ENCODE data around the gene TTC21B.

TTC21B gene

GRCh38 chr2:165891943-165892342 is 61.6 kb downstream of the TTC21B start:
- DNase-seq (ENCODE audit: low spot score in 2 of 2) = no peak
- in situ Hi-C loops (cut with MboI; ENCODE audit: low sequenced_read_pairs) = no loop called here
- Histone ChIP-seq H3K36me3 (replicated peaks) (peaks cover 2% of the 10 kb centered on the region), H3K27me3 (ENCODE audit: low read depth) (no peaks in the 10 kb centered on the region), H3K4me3 (no peak overlapping the region), H3K4me1 (peaks cover 15% of the 10 kb centered on the region), H3K9me3 (no peaks in the 10 kb centered on the region)

- no peaks in the 10 kb centered on the region for H3K9me3 ChIP-seq
- in situ Hi-C loops (cut with MboI; ENCODE audit: low sequenced_read_pairs) = no loop called here
- no peak overlapping the region for H3K4me3 ChIP-seq
- H3K36me3 ChIP-seq (replicated peaks) = peaks cover 2% of the 10 kb centered on the region
- H3K4me1 ChIP-seq = peaks cover 15% of the 10 kb centered on the region
- no peaks in the 10 kb centered on the region for H3K27me3 ChIP-seq (ENCODE audit: low read depth)
- no peak for DNase-seq (ENCODE audit: low spot score in 2 of 2)
Observed at GRCh38 chr2:165891345-165891744, 62.2 kb downstream of the TTC21B start.

- in situ Hi-C loops (cut with MboI; ENCODE audit: low sequenced_read_pairs) = no loop called here
- Histone ChIP-seq H3K4me1 (peaks cover 15% of the 10 kb centered on the region), H3K36me3 (replicated peaks) (peaks cover 2% of the 10 kb centered on the region), H3K4me3 (no peak overlapping the region), H3K27me3 (ENCODE audit: low read depth) (no peaks in the 10 kb centered on the region), H3K9me3 (no peaks in the 10 kb centered on the region)
- no peak for DNase-seq (ENCODE audit: low spot score in 2 of 2)
Observed at GRCh38 chr2:165889798-165890197, 63.8 kb downstream of the TTC21B start.

GRCh38 chr2:165889158-165889557 is 64.4 kb downstream of the TTC21B start:
- no peaks in the 10 kb centered on the region for H3K9me3 ChIP-seq
- in situ Hi-C loops (cut with MboI; ENCODE audit: low sequenced_read_pairs) = no loop called here
- H3K4me3 ChIP-seq = no peak overlapping the region
- peaks cover 15% of the 10 kb centered on the region for H3K4me1 ChIP-seq
- no peaks in the 10 kb centered on the region for H3K27me3 ChIP-seq (ENCODE audit: low read depth)
- H3K36me3 ChIP-seq (replicated peaks) = peaks cover 2% of the 10 kb centered on the region
- DNase-seq (ENCODE audit: low spot score in 2 of 2) = no peak

GRCh38 chr2:165888171-165888570 is 65.4 kb downstream of the TTC21B start:
- Histone ChIP-seq H3K27me3 (ENCODE audit: low read depth) (no peaks in the 10 kb centered on the region), H3K4me3 (no peak overlapping the region), H3K4me1 (peaks cover 15% of the 10 kb centered on the region), H3K36me3 (replicated peaks) (peaks cover 10% of the 10 kb centered on the region), H3K9me3 (no peaks in the 10 kb centered on the region)
- peak in 1 of 2 experiments; percentile 85 for DNase-seq (ENCODE audit: low spot score in 2 of 2)
- in situ Hi-C loops (cut with MboI; ENCODE audit: low sequenced_read_pairs) = no loop called here

GRCh38 chr2:165886487-165887146 is 67.0 kb downstream of the TTC21B start:
- no peaks in the 10 kb centered on the region for H3K9me3 ChIP-seq
- peaks cover 14% of the 10 kb centered on the region for H3K36me3 ChIP-seq (replicated peaks)
- no peak for DNase-seq (ENCODE audit: low spot score in 2 of 2)
- peaks cover 15% of the 10 kb centered on the region for H3K4me1 ChIP-seq
- in situ Hi-C loops (cut with MboI; ENCODE audit: low sequenced_read_pairs) = no loop called here
- no peak overlapping the region for H3K4me3 ChIP-seq
- no peaks in the 10 kb centered on the region for H3K27me3 ChIP-seq (ENCODE audit: low read depth)

GRCh38 chr2:165877565-165878550 is 75.7 kb downstream of the TTC21B start:
- no peak overlapping the region for H3K4me3 ChIP-seq
- H3K4me1 ChIP-seq = no peaks in the 10 kb centered on the region
- no peaks in the 10 kb centered on the region for H3K27me3 ChIP-seq (ENCODE audit: low read depth)
- in situ Hi-C loops (cut with MboI; ENCODE audit: low sequenced_read_pairs) = no loop called here
- H3K36me3 ChIP-seq (replicated peaks) = peaks cover 10% of the 10 kb centered on the region
- no peak for DNase-seq (ENCODE audit: low spot score in 2 of 2)
- no peaks in the 10 kb centered on the region for H3K9me3 ChIP-seq

GRCh38 chr2:165876712-165877111 is 76.9 kb downstream of the TTC21B start:
- Histone ChIP-seq H3K4me3 (no peak overlapping the region), H3K4me1 (no peaks in the 10 kb centered on the region), H3K27me3 (ENCODE audit: low read depth) (no peaks in the 10 kb centered on the region), H3K36me3 (replicated peaks) (0 out of 2 replicates have a peak, but pooled peaks cover 6% of the 10 kb centered on the region), H3K9me3 (no peaks in the 10 kb centered on the region)
- in situ Hi-C loops (cut with MboI; ENCODE audit: low sequenced_read_pairs) = no loop called here
- DNase-seq (ENCODE audit: low spot score in 2 of 2) = no peak

GRCh38 chr2:165876269-165876668 is 77.3 kb downstream of the TTC21B start:
- H3K4me1 ChIP-seq = no peaks in the 10 kb centered on the region
- no peaks in the 10 kb centered on the region for H3K27me3 ChIP-seq (ENCODE audit: low read depth)
- in situ Hi-C loops (cut with MboI; ENCODE audit: low sequenced_read_pairs) = no loop called here
- 0 out of 2 replicates have a peak, but pooled peaks cover 6% of the 10 kb centered on the region for H3K36me3 ChIP-seq (replicated peaks)
- no peak for DNase-seq (ENCODE audit: low spot score in 2 of 2)
- H3K4me3 ChIP-seq = no peak overlapping the region
- no peaks in the 10 kb centered on the region for H3K9me3 ChIP-seq

GRCh38 chr2:165874445-165875039 is 79.0 kb downstream of the TTC21B start:
- no peak overlapping the region for H3K4me3 ChIP-seq
- in situ Hi-C loops (cut with MboI; ENCODE audit: low sequenced_read_pairs) = no loop called here
- H3K27me3 ChIP-seq (ENCODE audit: low read depth) = no peaks in the 10 kb centered on the region
- H3K9me3 ChIP-seq = no peaks in the 10 kb centered on the region
- H3K4me1 ChIP-seq = no peaks in the 10 kb centered on the region
- DNase-seq (ENCODE audit: low spot score in 2 of 2) = peak in 1 of 2 experiments; percentile 60
- no peaks in the 10 kb centered on the region for H3K36me3 ChIP-seq (replicated peaks)

- Histone ChIP-seq H3K9me3 (no peaks in the 10 kb centered on the region), H3K4me3 (no peak overlapping the region), H3K27me3 (ENCODE audit: low read depth) (no peaks in the 10 kb centered on the region), H3K36me3 (replicated peaks) (no peaks in the 10 kb centered on the region), H3K4me1 (no peaks in the 10 kb centered on the region; the same call in 1 of the 2 replicates)
- DNase-seq (ENCODE audit: low spot score in 2 of 2) = no peak
- in situ Hi-C loops (cut with MboI; ENCODE audit: low sequenced_read_pairs) = no loop called here
Observed at GRCh38 chr2:165872101-165872791, 81.3 kb downstream of the TTC21B start.

GRCh38 chr2:165871025-165871424 is 82.6 kb downstream of the TTC21B start:
- no peaks in the 10 kb centered on the region for H3K36me3 ChIP-seq (replicated peaks)
- no peak for DNase-seq (ENCODE audit: low spot score in 2 of 2)
- H3K9me3 ChIP-seq = no peaks in the 10 kb centered on the region
- H3K4me1 ChIP-seq = no peaks in the 10 kb centered on the region; the same call in 1 of the 2 replicates
- in situ Hi-C loops (cut with MboI; ENCODE audit: low sequenced_read_pairs) = no loop called here
- H3K4me3 ChIP-seq = no peak overlapping the region
- H3K27me3 ChIP-seq (ENCODE audit: low read depth) = no peaks in the 10 kb centered on the region

GRCh38 chr2:165870346-165870745 is 83.2 kb downstream of the TTC21B start:
- DNase-seq (ENCODE audit: low spot score in 2 of 2) = no peak
- in situ Hi-C loops (cut with MboI; ENCODE audit: low sequenced_read_pairs) = no loop called here

More at GRCh38 chr2:165870346-165870745, 83.2 kb downstream of the TTC21B start:
- Histone ChIP-seq H3K4me1 (no peaks in the 10 kb centered on the region; the same call in 1 of the 2 replicates), H3K27me3 (ENCODE audit: low read depth) (no peaks in the 10 kb centered on the region), H3K4me3 (no peak overlapping the region), H3K9me3 (no peaks in the 10 kb centered on the region), H3K36me3 (replicated peaks) (no peaks in the 10 kb centered on the region)

Data from HAP-1 (cell line).